AG09319 (cell line): ENCODE results near the gene CPT1A.

Source experiments
- DNase-seq: peaks from one replicate; pipeline ENCODE4 v3.0.0-alpha.2; 2010; ENCODE audit warnings: low read depth; ENCODE audit errors: extremely low read depth
- TF ChIP-seq, protein P1 (sequence below): IDR thresholded peaks from 2 replicates; pipeline ENCODE4 v1.5.1; 2011; ENCODE audit warnings: low read depth, mild to moderate bottlenecking, inconsistent platforms, low read length, moderate library complexity

The CPT1A gene

GRCh38 chr11:68817554-68817953, 24.2 kb downstream of the CPT1A start:
- no peak for DNase-seq
- TF ChIP-seq, protein P1, sequence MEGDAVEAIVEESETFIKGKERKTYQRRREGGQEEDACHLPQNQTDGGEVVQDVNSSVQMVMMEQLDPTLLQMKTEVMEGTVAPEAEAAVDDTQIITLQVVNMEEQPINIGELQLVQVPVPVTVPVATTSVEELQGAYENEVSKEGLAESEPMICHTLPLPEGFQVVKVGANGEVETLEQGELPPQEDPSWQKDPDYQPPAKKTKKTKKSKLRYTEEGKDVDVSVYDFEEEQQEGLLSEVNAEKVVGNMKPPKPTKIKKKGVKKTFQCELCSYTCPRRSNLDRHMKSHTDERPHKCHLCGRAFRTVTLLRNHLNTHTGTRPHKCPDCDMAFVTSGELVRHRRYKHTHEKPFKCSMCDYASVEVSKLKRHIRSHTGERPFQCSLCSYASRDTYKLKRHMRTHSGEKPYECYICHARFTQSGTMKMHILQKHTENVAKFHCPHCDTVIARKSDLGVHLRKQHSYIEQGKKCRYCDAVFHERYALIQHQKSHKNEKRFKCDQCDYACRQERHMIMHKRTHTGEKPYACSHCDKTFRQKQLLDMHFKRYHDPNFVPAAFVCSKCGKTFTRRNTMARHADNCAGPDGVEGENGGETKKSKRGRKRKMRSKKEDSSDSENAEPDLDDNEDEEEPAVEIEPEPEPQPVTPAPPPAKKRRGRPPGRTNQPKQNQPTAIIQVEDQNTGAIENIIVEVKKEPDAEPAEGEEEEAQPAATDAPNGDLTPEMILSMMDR: no peak

- TF ChIP-seq, protein P1: no peak
- DNase-seq: no peak
Measured at GRCh38 chr11:68816917-68817419, 24.7 kb downstream of the CPT1A start.

DNA sequence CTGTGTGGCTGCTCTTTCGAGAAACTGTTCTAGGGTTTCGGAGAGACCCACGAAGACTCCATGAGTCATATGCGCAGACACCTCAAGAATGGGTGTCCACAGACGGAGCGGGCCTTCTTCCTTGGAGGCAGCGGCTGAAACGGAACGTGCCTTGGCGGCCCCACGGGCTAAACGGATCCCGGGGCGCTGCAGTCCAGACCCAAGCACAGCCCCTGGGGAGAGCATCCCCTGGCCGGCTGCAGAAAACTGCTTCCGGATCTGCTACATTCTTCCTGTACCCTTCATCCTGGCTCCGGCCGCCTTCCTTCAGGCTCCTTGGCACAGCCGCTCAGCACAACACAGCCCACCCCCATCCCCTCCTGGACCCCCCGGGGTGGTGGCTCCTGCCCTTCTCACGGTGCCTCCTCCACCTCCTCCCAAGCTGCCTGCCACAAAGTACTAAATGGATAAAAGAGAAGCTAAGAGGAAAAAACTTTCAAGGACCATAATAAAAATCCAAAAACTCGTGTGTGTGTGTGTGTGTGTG, 25.4 kb downstream of the CPT1A start:
- no peak for DNase-seq
- TF ChIP-seq, protein P1: no peak

DNA sequence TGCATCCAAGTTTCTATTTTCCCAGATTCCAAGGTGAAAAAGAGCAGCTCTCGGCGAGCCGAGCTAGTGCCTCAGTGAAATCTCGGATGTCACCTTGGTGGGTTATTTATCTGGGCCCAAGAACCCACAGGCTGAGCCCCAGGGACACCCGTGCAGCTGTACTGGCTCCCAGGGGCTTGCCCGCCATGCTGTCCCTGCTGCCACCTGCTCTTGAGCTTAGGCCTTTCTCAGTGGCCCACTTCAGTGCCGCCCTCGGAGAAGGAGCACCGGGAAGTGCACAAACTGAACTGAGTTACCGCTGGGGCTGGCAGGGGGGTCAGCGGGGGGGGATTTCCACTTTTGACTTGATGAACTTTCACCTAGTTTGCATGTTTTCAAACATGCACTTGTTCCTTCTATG, 27.9 kb downstream of the CPT1A start:
- DNase-seq: no peak
- TF ChIP-seq, protein P1: no peak

DNA sequence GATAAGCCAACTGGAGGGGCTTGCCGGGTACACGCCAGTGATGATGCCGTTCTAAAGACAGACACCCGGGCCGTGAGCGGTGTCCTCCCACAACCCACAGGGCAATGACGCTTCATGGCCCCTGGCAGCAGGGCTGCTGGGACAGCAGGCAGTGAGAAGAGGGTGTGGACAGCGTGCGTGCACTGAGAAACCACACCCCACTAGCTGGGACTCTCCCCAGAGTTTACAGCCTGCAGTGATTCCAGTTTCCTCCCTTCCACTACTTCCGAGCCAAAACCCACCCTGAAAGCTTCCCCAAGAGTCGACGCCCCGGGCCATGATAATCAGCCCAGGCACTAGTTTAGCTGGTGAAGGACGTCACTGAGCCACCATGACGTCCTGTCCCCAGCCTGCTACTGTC, 29.2 kb downstream of the CPT1A start:
- DNase-seq: no peak
- TF ChIP-seq, protein P1: no peak

- TF ChIP-seq, protein P1: no peak
- no peak for DNase-seq
Measured at GRCh38 chr11:68810164-68810563, 31.6 kb downstream of the CPT1A start.

GRCh38 chr11:68809506-68809905, 32.2 kb downstream of the CPT1A start:
- no peak for DNase-seq
- TF ChIP-seq, protein P1: no peak
